ENCODE measurements around the gene RPS8. TPM values are rescaled to one million over a fixed set of nuclear protein-coding genes. Genes with fewer than 3 reads are reported as not detected.

RPS8 gene
- total RNA-seq, 1 experiment from 2014 or later = 1,087 TPM

GRCh38 chr1:44757420-44757819 lies 17.9 kb upstream of the RPS8 start:
- ATAC-seq = no peak
- in situ Hi-C loops (cut with HindIII; ENCODE audit: low pct_unique_long_range_greater_than_20kb, low sequenced_read_pairs) = no loop called here

DNA sequence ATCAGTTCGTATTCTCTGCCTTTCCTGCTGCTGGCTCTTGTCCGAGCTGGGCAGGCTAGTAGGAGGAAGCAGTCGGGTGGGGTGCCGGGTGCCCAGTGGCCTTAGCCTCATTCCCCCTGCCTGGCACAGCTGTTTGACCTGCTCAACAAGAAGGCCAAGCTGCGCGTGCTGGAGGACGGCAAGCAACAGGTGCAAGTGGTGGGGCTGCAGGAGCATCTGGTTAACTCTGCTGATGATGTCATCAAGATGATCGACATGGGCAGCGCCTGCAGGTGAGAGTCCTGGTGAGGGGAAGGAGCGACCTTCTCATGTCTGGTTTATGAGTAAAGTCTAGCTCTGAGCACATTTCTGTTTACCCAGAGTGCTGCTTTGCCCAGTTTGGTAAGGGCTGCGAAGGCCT lies 16.3 kb upstream of the RPS8 start:
- CTCF ChIA-PET = no interaction called here
- no peaks in the 10 kb centered on the region for H3K27me3 ChIP-seq (ENCODE audit: control insufficient read depth, insufficient read depth, low read length)
- H3K4me1 ChIP-seq (ENCODE audit: control insufficient read depth, insufficient read depth, low read length) = no peaks in the 10 kb centered on the region
- DNase-seq (ENCODE audit: low read depth, low spot score) (no peak), ATAC-seq (no peak)
- POLR2A ChIA-PET = no interaction called here
- H3K27ac ChIP-seq (ENCODE audit: low read length) = no peak overlapping the region
- BruUV-seq (replicated peaks) = no TSS peak
- H3K36me3 ChIP-seq (ENCODE audit: control insufficient read depth, insufficient read depth, low read length) = peaks cover 27% of the 10 kb centered on the region
- H3K9me3 ChIP-seq (ENCODE audit: control insufficient read depth, insufficient read depth, low read depth, low read length) = no peaks in the 10 kb centered on the region
- TF ChIP-seq, protein P1, sequence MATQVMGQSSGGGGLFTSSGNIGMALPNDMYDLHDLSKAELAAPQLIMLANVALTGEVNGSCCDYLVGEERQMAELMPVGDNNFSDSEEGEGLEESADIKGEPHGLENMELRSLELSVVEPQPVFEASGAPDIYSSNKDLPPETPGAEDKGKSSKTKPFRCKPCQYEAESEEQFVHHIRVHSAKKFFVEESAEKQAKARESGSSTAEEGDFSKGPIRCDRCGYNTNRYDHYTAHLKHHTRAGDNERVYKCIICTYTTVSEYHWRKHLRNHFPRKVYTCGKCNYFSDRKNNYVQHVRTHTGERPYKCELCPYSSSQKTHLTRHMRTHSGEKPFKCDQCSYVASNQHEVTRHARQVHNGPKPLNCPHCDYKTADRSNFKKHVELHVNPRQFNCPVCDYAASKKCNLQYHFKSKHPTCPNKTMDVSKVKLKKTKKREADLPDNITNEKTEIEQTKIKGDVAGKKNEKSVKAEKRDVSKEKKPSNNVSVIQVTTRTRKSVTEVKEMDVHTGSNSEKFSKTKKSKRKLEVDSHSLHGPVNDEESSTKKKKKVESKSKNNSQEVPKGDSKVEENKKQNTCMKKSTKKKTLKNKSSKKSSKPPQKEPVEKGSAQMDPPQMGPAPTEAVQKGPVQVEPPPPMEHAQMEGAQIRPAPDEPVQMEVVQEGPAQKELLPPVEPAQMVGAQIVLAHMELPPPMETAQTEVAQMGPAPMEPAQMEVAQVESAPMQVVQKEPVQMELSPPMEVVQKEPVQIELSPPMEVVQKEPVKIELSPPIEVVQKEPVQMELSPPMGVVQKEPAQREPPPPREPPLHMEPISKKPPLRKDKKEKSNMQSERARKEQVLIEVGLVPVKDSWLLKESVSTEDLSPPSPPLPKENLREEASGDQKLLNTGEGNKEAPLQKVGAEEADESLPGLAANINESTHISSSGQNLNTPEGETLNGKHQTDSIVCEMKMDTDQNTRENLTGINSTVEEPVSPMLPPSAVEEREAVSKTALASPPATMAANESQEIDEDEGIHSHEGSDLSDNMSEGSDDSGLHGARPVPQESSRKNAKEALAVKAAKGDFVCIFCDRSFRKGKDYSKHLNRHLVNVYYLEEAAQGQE (IDR thresholded peaks at IDR 0.05; ENCODE audit: insufficient read depth in 1 of 2, low read depth in 2 of 2, low read length in 1 of 2) = no peak
- TF ChIP-seq CTCF (IDR thresholded peaks at IDR 0.05) (no peak), TCF7L2 (IDR thresholded peaks at IDR 0.05; ENCODE audit: low read depth, low read length) (no peak), POLR2AphosphoS5 (IDR thresholded peaks at IDR 0.05; ENCODE audit: low read depth, low read length) (no peak), SIN3A (IDR thresholded peaks at IDR 0.05; ENCODE audit: borderline replicate concordance, insufficient read depth, low read depth, low read length) (no peak)
- intact Hi-C loops (cut with micrococcal nuclease; ENCODE audit: unreplicated experiment) = no loop called here
- in situ Hi-C loops (cut with HindIII; ENCODE audit: low pct_unique_long_range_greater_than_20kb, low sequenced_read_pairs) = no loop called here
- H3K4me3 ChIP-seq (ENCODE audit: low read depth in 2 of 2, low read length in 2 of 2) = no peak overlapping the region

More at GRCh38 chr1:44757420-44757819, 17.9 kb upstream of the RPS8 start:
- H3K4me1 ChIP-seq (ENCODE audit: control insufficient read depth, insufficient read depth, low read length) = no peaks in the 10 kb centered on the region
- ChIA-PET CTCF (no interaction called here), POLR2A (no interaction called here)
- intact Hi-C loops (cut with micrococcal nuclease; ENCODE audit: unreplicated experiment) = no loop called here
- no peak overlapping the region for H3K4me3 ChIP-seq (ENCODE audit: low read depth in 2 of 2, low read length in 2 of 2)
- no peaks in the 10 kb centered on the region for H3K9me3 ChIP-seq (ENCODE audit: control insufficient read depth, insufficient read depth, low read depth, low read length)
- no TSS peak for BruUV-seq (replicated peaks)
- no peak overlapping the region for H3K27ac ChIP-seq (ENCODE audit: low read length)
- H3K36me3 ChIP-seq (ENCODE audit: control insufficient read depth, insufficient read depth, low read length) = peaks cover 27% of the 10 kb centered on the region
- no peaks in the 10 kb centered on the region for H3K27me3 ChIP-seq (ENCODE audit: control insufficient read depth, insufficient read depth, low read length)
- DNase-seq (ENCODE audit: low read depth, low spot score) = no peak
- no peak for TF ChIP-seq TCF7L2 (IDR thresholded peaks at IDR 0.05; ENCODE audit: low read depth, low read length)
- no peak for TF ChIP-seq POLR2AphosphoS5 (IDR thresholded peaks at IDR 0.05; ENCODE audit: low read depth, low read length)
- no peak for TF ChIP-seq CTCF (IDR thresholded peaks at IDR 0.05)
- TF ChIP-seq SIN3A (IDR thresholded peaks at IDR 0.05; ENCODE audit: borderline replicate concordance, insufficient read depth, low read depth, low read length) = no peak

Measured in Panc1 (cell line).